ENCODE measurements around the gene TGFBR3L. TPM values are rescaled to one million over a fixed set of nuclear protein-coding genes. Genes with fewer than 3 reads are reported as not detected.

The TGFBR3L gene
- total and polyA plus RNA-seq, 2 of the 13 experiments (the other 11 are each of a cell fraction or from before 2014, with no cell fraction given), result 0.20 to 1.0 TPM

- peak; percentile 58; the same call in 1 of the 2 replicates for TF ChIP-seq ARNTL (CRISPR knock-in tag; IDR thresholded peaks at IDR 0.05)
- no peak for TF ChIP-seq ATAD3A (CRISPR knock-in tag; IDR thresholded peaks at IDR 0.05)
- TF ChIP-seq ZNF788 (CRISPR knock-in tag; IDR thresholded peaks at IDR 0.05; ENCODE audit: borderline replicate concordance), result peak; percentile 82; the same call in 1 of the 2 replicates
- TF ChIP-seq MAZ (IDR thresholded peaks at IDR 0.05; ENCODE audit: borderline replicate concordance, low read depth, low read length), result no peak; the same call in 1 of the 2 replicates
- TF ChIP-seq MAZ (CRISPR knock-in tag; IDR thresholded peaks at IDR 0.05; ENCODE audit: low read depth), result peak; percentile 79
- no peak for TF ChIP-seq JUND (CRISPR knock-in tag; IDR thresholded peaks at IDR 0.05)
- 0 out of 2 replicates have a peak, but pooled peaks have one; percentile 29 for TF ChIP-seq ZFP1 (CRISPR knock-in tag; IDR thresholded peaks at IDR 0.05)
- peak; percentile 21; the same call in 1 of the 2 replicates for TF ChIP-seq THAP11 (CRISPR knock-in tag; IDR thresholded peaks at IDR 0.05)
- TF ChIP-seq NCOR1 (IDR thresholded peaks at IDR 0.05; ENCODE audit: borderline replicate concordance, low read length), result peak; percentile 62; the same call in 1 of the 2 replicates
- TF ChIP-seq MAX (IDR thresholded peaks at IDR 0.05), result peak; percentile 77
- no peak for TF ChIP-seq NPAS2 (CRISPR knock-in tag; IDR thresholded peaks at IDR 0.05; ENCODE audit: borderline replicate concordance)
- TF ChIP-seq SNRNP70 (IDR thresholded peaks at IDR 0.05; ENCODE audit: low read depth, low read length), result no peak
- no peak for TF ChIP-seq MIER2 (CRISPR knock-in tag; IDR thresholded peaks at IDR 0.05)
- 0 out of 2 replicates have a peak, but pooled peaks have one; percentile 60 for TF ChIP-seq RFXAP (CRISPR knock-in tag; IDR thresholded peaks at IDR 0.05; ENCODE audit: borderline replicate concordance)
- no peak for TF ChIP-seq WIZ (CRISPR knock-in tag; IDR thresholded peaks at IDR 0.05)
- TF ChIP-seq NFE2L2 (IDR thresholded peaks at IDR 0.05; ENCODE audit: low read length), result no peak
- TF ChIP-seq MTF1 (CRISPR knock-in tag; IDR thresholded peaks at IDR 0.05), result no peak
- TF ChIP-seq THAP8 (CRISPR knock-in tag; IDR thresholded peaks at IDR 0.05; ENCODE audit: borderline replicate concordance), result 0 out of 2 replicates have a peak, but pooled peaks have one; percentile 26
- TF ChIP-seq ZNF549 (CRISPR knock-in tag; IDR thresholded peaks at IDR 0.05), result no peak
- no peak for TF ChIP-seq U2AF2 (IDR thresholded peaks at IDR 0.05; ENCODE audit: low read depth, low read length)
- no peak for TF ChIP-seq ZBTB10 (CRISPR knock-in tag; IDR thresholded peaks at IDR 0.05; ENCODE audit: borderline replicate concordance)
- TF ChIP-seq ARNT2 (CRISPR knock-in tag; IDR thresholded peaks at IDR 0.05; ENCODE audit: low read depth), result no peak
- TF ChIP-seq KDM5A (IDR thresholded peaks at IDR 0.05; ENCODE audit: borderline replicate concordance, low read length), result no peak
- no peak for TF ChIP-seq ZNF30 (CRISPR knock-in tag; IDR thresholded peaks at IDR 0.05)
- no peak for TF ChIP-seq MBD4 (IDR thresholded peaks at IDR 0.05; ENCODE audit: borderline replicate concordance, low read length)
- TF ChIP-seq ZNF121 (CRISPR knock-in tag; IDR thresholded peaks at IDR 0.05), result no peak
Observed at GRCh38 chr19:7918615-7919421, 4.2 kb downstream of the TGFBR3L start (continued).

Measured in HepG2 (cell line).